Stimulated activated CD4-positive, alpha-beta T cell treated with anti-CD3 and anti-CD28 coated beads, Interleukin-4, amount 100 ng/mL, for 24 hours (primary cell): ENCODE data around the gene CYP3A4.

Experiments used
- DNase-seq: peaks from one replicate; pipeline ENCODE4 v3.0.0-alpha.2; 2020

The CYP3A4 gene

GRCh38 chr7:99719996-99720769 is 63.8 kb downstream of the CYP3A4 start:
- no peak for DNase-seq

- no peak for DNase-seq
Observed at GRCh38 chr7:99713995-99714570, 69.9 kb downstream of the CYP3A4 start.

GRCh38 chr7:99709838-99710578 is 74.0 kb downstream of the CYP3A4 start:
- DNase-seq = no peak

GRCh38 chr7:99709260-99709659 is 74.7 kb downstream of the CYP3A4 start:
- no peak for DNase-seq

GRCh38 chr7:99707096-99707495 is 76.9 kb downstream of the CYP3A4 start:
- no peak for DNase-seq
